GM12872 (cell line): ENCODE data around the gene OBSCN.
A peak's percentile ranks its signal among the peaks of the same experiment; 100 is the strongest.

Source experiments
- TF ChIP-seq, protein P1 (sequence below): IDR thresholded peaks from 3 replicates; pipeline ENCODE4 v1.5.1; 2011; ENCODE audit warnings: low read depth, mild to moderate bottlenecking, low read length, moderate library complexity; ENCODE audit not compliant: insufficient read depth

The OBSCN gene

DNA sequence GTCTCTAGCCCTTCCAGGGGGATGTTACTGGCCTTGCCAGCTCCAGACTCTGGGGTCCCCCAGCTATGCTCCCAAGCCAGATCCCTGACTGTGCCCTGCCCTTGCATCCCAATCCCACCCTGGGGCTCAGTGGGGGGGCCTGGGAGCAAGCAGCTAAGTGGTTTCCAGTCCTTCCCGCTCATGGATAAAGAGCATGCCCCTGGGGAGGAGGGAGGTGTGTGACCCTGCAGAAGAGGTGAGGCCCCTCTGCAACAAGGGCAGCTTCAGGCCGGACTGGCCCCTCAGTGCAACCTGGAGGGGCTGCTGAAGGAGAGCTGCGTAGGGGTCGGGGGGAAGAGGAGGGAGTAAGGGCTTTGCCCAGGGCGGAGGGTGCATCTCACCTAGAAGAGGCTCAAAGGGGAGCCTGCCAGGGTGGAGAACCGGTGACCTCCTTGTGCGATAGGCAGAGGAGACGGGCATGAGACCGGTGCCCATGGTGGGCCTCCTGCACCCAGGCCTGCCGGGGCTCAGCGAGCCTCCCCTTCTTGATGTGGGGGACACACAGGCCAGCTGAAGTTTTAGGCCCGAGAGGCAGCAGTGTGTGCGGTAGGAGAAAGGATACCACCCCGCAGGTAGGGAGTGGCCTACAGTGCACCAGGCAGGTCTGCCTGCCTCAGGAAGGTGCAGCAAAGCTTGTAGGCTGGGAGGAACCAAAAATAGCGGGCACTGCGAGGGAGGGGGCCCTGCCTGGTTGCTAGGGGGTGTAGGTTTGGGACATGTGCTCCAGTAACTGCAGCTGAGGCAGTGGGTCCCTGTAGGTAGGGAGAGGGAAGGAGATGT lies 3.1 kb downstream of the OBSCN start:
- TF ChIP-seq, protein P1, sequence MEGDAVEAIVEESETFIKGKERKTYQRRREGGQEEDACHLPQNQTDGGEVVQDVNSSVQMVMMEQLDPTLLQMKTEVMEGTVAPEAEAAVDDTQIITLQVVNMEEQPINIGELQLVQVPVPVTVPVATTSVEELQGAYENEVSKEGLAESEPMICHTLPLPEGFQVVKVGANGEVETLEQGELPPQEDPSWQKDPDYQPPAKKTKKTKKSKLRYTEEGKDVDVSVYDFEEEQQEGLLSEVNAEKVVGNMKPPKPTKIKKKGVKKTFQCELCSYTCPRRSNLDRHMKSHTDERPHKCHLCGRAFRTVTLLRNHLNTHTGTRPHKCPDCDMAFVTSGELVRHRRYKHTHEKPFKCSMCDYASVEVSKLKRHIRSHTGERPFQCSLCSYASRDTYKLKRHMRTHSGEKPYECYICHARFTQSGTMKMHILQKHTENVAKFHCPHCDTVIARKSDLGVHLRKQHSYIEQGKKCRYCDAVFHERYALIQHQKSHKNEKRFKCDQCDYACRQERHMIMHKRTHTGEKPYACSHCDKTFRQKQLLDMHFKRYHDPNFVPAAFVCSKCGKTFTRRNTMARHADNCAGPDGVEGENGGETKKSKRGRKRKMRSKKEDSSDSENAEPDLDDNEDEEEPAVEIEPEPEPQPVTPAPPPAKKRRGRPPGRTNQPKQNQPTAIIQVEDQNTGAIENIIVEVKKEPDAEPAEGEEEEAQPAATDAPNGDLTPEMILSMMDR: no peak

DNA sequence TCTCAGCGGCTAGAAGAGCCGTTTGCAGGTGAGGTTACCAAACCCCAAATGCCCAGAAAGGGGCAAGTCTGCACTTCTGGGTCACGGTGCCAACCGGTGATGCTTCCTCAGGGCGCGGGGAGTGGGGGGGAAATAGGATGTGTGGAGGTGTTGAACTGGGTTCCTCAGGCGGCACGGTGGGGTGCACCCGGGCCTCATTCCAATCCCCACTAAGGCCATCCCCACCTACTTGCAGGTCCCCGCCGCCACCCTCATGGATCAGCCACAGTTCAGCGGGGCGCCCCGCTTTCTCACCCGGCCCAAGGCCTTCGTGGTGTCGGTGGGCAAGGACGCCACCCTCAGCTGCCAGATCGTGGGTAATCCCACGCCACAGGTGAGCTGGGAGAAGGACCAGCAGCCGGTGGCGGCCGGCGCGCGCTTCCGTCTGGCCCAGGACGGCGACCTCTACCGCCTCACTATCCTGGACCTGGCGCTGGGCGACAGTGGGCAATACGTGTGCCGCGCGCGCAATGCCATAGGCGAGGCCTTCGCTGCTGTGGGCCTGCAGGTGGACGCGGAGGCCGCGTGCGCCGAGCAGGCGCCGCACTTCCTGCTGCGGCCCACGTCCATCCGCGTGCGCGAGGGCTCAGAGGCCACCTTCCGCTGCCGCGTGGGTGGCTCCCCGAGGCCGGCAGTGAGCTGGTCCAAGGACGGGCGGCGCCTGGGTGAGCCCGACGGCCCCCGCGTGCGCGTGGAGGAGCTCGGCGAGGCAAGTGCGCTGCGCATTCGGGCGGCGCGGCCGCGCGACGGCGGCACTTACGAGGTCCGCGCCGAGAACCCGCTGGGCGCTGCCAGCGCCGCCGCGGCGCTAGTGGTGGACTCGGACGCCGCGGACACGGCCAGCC lies 3.9 kb downstream of the OBSCN start:
- TF ChIP-seq, protein P1: no peak

DNA sequence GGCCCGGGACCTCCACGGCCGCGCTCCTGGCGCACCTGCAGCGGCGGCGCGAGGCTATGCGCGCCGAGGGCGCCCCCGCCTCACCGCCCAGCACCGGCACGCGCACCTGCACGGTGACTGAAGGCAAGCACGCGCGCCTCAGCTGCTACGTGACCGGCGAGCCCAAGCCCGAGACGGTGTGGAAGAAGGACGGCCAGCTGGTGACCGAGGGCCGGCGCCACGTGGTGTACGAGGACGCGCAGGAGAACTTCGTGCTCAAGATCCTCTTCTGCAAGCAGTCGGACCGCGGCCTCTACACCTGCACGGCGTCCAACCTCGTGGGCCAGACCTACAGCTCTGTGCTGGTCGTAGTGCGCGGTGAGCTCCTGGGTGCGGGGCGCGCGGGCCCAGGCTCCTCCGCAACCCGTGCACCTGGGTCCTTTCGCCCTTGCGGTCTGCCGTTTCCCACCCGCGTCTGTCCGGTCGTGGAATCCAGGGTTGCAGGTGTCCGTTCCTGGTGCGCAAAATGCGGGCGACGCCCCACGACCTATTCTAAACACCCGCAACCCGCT lies 4.6 kb downstream of the OBSCN start:
- TF ChIP-seq, protein P1: no peak

DNA sequence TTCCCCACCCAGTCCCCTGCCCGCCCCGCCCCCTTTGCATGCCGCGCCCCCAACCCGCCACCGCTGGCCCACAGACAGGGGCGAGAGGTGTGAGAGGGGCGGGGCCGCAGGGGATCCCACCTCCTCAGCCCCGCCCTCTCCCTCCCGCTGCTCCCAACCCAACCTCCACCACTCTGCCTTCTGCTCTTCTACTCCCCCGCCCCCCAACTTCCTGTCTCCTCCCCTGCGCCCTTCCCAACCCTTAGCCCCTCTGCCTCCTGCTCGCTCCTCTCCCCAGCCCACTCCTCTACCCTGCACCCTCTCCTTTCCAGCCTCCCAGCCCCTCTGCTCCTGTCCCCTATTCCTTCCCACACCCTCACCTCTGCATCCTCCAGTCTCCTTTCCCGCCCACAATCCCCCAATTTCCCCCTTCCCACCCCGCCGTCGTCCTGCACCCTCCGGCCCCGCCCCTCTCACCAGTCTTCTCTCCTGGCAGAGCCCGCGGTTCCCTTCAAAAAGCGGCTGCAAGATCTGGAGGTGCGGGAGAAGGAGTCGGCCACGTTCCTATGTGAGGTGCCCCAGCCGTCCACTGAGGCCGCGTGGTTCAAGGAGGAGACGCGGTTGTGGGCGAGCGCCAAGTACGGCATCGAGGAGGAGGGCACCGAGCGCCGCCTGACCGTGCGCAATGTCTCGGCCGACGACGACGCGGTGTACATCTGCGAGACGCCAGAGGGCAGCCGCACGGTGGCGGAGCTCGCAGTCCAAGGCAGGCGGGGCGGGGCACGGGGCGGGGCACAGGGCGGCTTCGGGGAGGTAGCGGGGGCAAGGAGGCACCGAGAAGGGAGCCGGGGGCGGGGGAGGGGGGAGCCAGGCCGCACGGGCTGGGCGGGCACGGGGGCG lies 5.4 kb downstream of the OBSCN start:
- TF ChIP-seq, protein P1: peak; percentile 57

DNA sequence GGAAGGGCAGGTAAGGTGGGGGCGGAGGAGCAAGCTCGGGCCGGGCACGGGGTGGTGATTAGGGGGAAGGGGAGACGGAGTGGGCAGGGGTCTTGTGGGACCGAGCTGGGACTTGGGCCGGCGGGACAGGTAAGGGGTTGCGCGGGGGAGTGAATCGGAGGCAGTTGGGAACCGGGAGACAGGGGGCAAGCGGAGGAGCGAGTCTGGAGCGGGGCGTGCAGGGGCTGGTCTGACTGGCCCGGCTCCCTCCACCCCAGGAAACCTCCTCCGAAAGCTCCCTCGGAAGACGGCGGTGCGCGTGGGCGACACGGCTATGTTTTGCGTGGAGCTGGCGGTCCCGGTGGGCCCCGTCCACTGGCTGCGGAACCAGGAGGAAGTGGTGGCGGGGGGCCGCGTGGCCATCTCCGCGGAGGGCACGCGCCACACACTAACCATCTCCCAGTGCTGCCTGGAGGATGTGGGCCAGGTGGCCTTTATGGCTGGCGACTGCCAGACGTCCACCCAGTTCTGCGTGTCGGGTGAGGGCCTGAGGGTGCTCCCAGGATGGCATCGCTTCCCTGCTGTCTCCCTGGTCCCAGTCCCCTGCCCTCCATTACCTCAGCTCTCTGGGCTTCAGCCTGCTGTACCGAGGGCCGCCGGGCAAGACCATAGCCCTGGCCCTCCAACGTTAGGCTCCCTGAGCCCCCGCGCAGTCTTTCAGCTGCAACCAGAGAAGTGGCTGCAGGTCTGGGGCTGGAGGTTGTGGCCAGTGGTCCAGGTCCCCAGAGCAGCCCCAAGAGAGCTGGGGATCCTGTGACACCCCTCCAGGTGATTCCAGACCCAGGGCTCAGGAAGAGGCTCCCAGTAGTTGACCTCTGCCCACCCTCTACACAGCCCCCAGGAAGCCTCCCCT lies 6.3 kb downstream of the OBSCN start:
- TF ChIP-seq, protein P1: no peak

DNA sequence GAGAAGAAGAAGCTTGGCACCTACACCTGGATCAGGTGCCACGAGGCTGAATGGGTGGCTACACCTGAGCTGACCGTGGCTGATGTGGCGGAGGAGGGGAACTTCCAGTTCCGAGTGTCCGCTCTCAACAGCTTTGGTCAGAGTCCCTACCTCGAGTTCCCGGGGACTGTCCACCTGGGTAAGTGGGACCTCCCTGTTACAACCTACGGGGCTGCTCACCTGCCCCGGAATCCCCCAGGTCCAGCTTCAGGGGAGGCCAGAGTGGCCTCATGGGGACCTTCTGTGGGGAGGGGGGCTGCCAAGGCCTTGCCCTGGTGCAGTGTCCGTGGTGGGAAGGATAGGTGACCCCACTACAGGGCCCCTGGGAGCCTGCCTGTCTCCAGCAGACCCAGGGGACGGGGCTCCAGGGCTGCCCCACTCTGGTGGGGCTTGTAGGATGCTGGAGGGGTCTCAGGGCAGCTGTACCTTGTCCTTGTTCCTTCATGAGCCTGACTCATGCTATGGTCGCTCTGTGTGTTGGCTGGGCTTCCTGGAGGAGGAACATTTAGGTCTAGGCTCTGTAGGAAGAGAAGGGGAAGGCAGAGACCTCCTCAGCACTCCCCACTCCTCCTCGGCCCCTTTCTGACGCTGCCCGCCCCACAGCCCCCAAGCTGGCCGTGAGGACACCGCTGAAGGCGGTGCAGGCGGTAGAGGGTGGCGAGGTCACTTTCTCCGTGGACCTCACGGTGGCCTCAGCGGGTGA lies 7.2 kb downstream of the OBSCN start:
- TF ChIP-seq, protein P1: no peak
